DMS153 treated with DMSO at 0.1 percent for 48 hours (cell line): Measurements from ENCODE around the gene RUNX3.

Experiments
- DNase-seq: peaks from one replicate; lab custom pipeline; 2025; ENCODE audit not compliant: unreplicated experiment; lab: John Stamatoyannopoulos, UW

RUNX3 gene

GRCh38 chr1:24948079-24948827 is 18.2 kb upstream of the RUNX3 start:
- DNase-seq: no peak

DNA sequence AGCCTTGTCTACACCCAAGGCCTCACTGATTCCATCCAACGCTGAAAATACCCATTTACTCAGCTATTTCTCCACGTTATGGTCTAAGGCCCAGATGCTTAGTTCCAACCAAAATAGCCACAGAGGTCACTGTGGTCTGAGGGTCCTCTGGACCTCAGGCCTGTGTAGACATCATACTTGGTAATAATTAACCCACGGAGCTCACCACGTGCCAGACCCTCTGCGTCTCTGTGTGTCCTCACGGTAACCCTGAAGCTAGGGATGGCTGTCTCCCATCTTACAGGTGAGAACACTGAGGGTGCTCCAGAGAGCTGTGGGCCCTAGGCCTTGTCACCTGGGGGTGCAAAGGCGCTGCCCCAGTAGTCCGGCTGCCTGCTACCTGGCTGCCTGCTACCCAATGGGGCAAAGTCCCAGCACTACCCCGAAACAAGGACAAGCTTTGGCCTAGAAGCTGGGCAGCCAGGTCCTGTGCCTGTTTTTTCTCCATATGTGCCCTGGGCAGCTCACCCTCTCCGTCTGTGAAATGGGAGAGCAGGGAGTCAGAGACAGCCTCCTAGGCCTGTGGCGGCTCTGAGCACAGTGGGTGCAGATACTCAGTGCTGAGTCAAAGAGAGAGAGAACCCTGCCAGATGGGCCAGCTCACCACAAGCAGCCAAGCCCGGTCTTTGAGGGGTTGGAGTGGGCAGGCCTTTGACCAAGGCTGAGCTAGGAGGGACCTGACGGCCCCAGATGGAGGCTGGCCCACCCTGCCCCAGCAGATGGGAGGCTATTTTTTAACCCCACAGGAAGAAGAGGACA is 17.0 kb upstream of the RUNX3 start:
- DNase-seq: no peak

GRCh38 chr1:24945354-24946326 is 15.6 kb upstream of the RUNX3 start:
- DNase-seq: no peak

GRCh38 chr1:24944318-24944717 is 14.2 kb upstream of the RUNX3 start:
- no peak for DNase-seq

GRCh38 chr1:24942789-24943188 is 12.7 kb upstream of the RUNX3 start:
- no peak for DNase-seq

GRCh38 chr1:24941564-24941963 is 11.5 kb upstream of the RUNX3 start:
- no peak for DNase-seq

GRCh38 chr1:24940231-24940630 is 10.2 kb upstream of the RUNX3 start:
- DNase-seq: no peak

- DNase-seq: no peak
Observed at GRCh38 chr1:24939675-24940193, 9.7 kb upstream of the RUNX3 start.

- no peak for DNase-seq
Observed at GRCh38 chr1:24939040-24939674, 9.1 kb upstream of the RUNX3 start.

GRCh38 chr1:24938276-24938675 is 8.2 kb upstream of the RUNX3 start:
- no peak for DNase-seq

GRCh38 chr1:24936684-24937083 is 6.6 kb upstream of the RUNX3 start:
- DNase-seq: no peak

GRCh38 chr1:24935615-24936484 is 5.8 kb upstream of the RUNX3 start:
- no peak for DNase-seq

DNA sequence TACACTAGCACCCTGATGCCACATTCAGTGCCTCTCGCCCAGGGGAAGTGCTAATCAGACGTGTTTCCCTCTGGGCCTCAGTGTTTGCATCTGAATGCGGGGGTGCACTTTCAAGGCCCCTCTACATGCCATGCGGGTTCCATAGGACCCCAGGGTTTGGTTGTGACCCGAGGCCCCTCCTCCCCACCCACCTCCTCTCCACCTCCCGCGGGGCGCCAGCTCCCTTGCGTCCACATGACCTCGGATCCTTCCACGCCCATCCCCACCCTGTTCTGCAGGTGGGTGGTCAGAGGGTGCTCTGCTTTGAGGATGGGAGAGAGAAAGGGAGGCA is 5.1 kb upstream of the RUNX3 start:
- no peak for DNase-seq

GRCh38 chr1:24934310-24935195 is 4.5 kb upstream of the RUNX3 start:
- no peak for DNase-seq

DNA sequence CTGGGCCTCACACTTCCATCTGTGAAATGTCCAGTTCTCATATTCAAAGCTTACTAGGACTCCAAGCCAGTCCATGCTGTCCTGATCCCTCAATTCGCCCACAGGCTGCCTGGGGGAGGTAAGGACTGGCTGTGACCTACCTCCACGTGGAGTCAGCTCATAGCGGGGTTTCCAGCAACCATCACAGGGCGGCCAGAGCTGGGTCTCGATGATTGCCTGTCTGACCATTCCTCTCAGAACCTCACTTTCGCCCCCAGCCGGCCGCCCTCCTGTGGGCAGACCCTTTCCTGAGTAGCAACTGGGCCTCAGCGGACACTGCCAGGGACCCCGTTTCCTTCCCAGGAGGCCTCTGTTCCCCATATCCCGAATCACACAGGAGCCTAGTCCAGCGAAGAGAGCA is 3.4 kb upstream of the RUNX3 start:
- no peak for DNase-seq

GRCh38 chr1:24932725-24933294 is 2.7 kb upstream of the RUNX3 start:
- peak; percentile 26 for DNase-seq

DNA sequence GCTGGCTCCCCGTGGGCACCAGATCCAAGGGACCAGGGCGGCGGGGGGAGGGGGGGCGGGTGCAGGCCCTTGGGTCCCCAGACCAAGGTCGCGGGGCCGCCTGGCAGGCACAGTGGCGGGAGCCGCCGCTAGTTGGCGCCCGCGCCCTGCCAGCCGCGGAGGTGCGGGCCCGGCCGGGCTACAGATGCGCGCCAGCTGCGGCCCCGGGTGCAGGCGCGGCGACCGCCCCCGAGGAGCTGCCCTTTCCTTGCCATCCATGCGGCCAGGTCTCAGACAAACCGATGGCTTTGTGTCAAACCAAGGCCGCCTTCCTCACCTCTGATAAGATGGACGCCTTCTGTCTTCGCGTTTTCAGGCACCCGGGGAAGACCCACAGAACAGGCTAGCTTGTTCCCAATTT is 2.2 kb upstream of the RUNX3 start:
- peak; percentile 35 for DNase-seq

GRCh38 chr1:24931468-24932231 is 1.6 kb upstream of the RUNX3 start:
- DNase-seq: no peak
